Muscle layer of colon (tissue), 2 donors: ENCODE data around the gene IFNA8.

ENCODE experiments used
- H3K27ac ChIP-seq: one replicate; pipeline ENCODE4 v1.7.0; 2013; ENCODE audit warnings: low read depth, mild to moderate bottlenecking, low read length, moderate library complexity
- H3K27me3 ChIP-seq, 2 donors: one replicate each; pipeline ENCODE4 v1.7.0; 2013; ENCODE audit warnings: low read length in 2 of 2, mild to moderate bottlenecking in 2 of 2; ENCODE audit not compliant: insufficient read depth in 2 of 2, control insufficient read depth in 1 of 2
- H3K36me3 ChIP-seq: one replicate; pipeline ENCODE4 v1.7.0; 2013; ENCODE audit warnings: mild to moderate bottlenecking, low read length; ENCODE audit not compliant: insufficient read depth
- H3K4me1 ChIP-seq: one replicate; pipeline ENCODE4 v1.7.0; 2013; ENCODE audit warnings: mild to moderate bottlenecking, low read length; ENCODE audit not compliant: insufficient read depth
- H3K4me3 ChIP-seq, 2 donors: one replicate each; pipeline ENCODE4 v1.7.0; 2013; ENCODE audit warnings: low read length in 2 of 2, low read depth in 1 of 2, mild to moderate bottlenecking in 1 of 2, moderate library complexity in 1 of 2
- H3K9ac ChIP-seq: one replicate; pipeline ENCODE4 v1.7.0; 2013; ENCODE audit warnings: low read length
- H3K9me3 ChIP-seq: one replicate; pipeline ENCODE4 v1.7.0; 2013; ENCODE audit warnings: mild to moderate bottlenecking, low read length
- donor health status: abdominal sarcoma.
- donor health status: Adenocarcinoma of cecum.

The IFNA8 gene

DNA sequence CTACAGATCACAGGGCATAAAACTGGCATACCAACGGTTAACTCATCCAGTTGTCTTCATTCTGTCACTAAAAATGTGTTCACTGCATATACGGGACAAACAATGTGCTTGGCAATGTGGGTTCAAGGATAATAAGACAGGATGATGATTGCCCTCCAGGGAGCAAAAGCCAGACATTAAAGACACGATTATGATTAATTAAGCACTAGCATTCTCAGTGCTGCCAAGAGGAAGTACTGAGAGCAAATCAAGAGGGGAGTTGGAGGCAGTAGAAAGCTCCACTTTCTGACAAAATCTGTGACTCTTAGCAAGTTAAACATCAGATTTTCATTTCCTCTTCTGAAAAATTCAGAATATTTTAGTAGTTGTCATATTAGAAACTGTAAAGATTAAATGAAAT, 9.0 kb upstream of the IFNA8 start:
- no peaks in the 10 kb centered on the region for H3K9me3 ChIP-seq
- no peak overlapping the region for H3K9ac ChIP-seq
- H3K4me3 ChIP-seq, result no peak overlapping the region
- no peak overlapping the region for H3K27ac ChIP-seq
- H3K27me3 ChIP-seq, result peaks cover 4 to 14% of the 10 kb centered on the region in 2 donors
- no peaks in the 10 kb centered on the region for H3K36me3 ChIP-seq
- H3K4me1 ChIP-seq, result peaks cover 6% of the 10 kb centered on the region

DNA sequence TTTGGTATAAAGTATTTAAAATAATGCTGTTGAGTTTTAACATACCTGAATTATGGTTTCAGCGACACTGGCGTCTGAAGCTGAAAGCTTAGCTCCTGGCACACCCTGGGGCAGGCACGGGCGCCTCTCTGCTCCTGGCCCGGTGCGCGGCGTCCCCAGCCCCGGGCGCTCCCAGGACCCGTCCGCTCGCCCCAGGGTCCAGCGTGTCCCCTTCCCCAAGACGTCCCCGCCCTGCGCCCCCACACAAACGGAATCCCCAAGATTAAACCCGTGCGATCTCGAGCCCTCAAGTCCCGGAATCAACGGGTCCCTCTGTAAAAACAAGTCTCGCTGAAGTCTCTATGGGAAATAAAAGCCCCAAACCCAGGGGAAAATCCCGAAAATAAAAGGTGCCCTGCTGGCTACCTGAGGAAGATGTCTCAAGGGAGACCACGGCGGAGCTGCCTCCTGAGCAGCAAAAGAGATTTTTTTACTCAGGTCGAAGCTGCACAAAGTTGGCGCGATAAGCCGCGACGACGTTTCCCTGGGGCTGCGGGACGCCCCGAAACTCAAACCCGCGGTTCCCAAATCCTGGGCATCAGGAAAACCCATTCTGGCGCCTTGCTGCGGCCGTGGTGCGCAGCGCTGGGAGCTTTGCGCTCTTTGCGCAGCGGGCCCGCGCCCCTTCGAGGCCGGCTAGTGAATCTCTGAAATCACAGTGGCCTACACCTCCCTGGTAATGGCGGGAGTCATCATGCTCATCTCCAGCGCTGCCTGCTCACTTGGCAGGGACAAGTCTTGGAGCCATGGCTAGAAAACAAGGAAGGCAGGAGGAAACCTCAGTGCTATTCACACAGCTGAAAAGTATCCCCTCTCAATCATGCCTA, 6.3 kb upstream of the IFNA8 start:
- Histone ChIP-seq H3K4me1 (peaks cover 6% of the 10 kb centered on the region), H3K36me3 (no peaks in the 10 kb centered on the region), H3K4me3 (peak overlapping the region; percentile 50 to 54), H3K9ac (no peak overlapping the region), H3K27me3 (peaks cover 0 to 14% of the 10 kb centered on the region in 2 donors), H3K27ac (no peak overlapping the region), H3K9me3 (no peaks in the 10 kb centered on the region)

DNA sequence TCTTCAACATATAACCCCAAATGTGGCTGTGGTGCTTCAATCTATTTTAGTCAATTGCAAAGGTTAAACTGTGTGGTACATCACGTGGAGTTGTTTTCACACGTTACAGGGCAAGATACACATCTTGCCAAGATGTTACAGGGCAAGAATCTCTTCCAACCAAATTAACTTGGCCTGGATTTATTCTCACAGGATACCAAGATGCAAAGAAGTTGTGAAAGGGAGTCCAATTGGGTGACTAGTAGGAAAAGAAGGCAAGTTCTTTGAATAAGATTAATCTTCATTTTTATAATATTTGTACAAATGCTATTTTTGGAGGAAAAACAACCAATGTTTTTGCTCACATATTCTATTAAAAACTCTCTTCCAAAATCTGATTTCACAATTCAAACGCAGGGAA, 4.8 kb upstream of the IFNA8 start:
- no peaks in the 10 kb centered on the region for H3K9me3 ChIP-seq
- no peak overlapping the region for H3K4me3 ChIP-seq
- H3K9ac ChIP-seq, result no peak overlapping the region
- peaks cover 6% of the 10 kb centered on the region for H3K4me1 ChIP-seq
- H3K27ac ChIP-seq, result no peak overlapping the region
- peaks cover 0 to 14% of the 10 kb centered on the region in 2 donors for H3K27me3 ChIP-seq
- no peaks in the 10 kb centered on the region for H3K36me3 ChIP-seq

DNA sequence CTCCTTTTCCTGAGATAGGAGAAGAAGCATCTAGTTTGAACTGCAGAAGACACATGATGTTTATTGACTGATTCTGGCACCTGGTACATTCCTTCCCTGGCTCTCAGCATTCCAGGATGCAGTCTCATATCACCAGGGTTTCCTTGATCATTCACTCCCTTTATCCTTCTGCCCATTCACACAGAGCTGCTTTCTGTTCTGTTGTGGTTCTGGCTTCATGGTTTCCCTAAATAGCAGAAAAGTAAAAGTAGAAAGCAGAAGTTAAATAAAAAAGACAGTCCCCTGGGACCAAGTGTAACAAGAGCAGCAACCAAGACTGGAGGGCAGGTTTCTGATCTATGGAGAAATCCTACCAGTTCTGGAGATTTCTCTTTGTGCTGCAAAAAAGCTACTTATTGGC, 3.2 kb downstream of the IFNA8 start:
- Histone ChIP-seq H3K9ac (no peak overlapping the region), H3K36me3 (no peaks in the 10 kb centered on the region), H3K27ac (no peak overlapping the region), H3K9me3 (no peaks in the 10 kb centered on the region), H3K4me3 (no peak overlapping the region), H3K27me3 (no peaks in the 10 kb centered on the region), H3K4me1 (no peaks in the 10 kb centered on the region)

DNA sequence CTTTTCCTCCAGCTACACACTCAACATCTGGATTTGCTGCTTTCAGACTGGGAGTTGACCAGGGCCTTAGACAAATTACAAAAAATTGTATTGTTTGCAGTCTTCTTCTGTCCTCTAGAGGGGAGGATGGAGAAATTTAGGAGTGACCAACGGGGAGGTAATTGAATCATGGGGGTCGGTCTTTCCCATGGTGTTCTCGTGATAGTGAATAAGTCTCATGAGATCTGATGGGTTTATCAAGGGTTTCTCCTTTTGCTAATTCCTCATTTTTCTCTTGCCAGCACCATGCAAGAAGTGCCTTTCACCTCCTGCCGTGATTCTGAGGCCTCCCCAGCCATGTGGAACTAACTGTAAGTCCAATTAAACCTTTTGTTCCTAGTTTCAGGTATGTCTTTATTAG, 4.2 kb downstream of the IFNA8 start:
- no peak overlapping the region for H3K27ac ChIP-seq
- H3K9me3 ChIP-seq, result no peaks in the 10 kb centered on the region
- H3K4me3 ChIP-seq, result no peak overlapping the region
- no peaks in the 10 kb centered on the region for H3K27me3 ChIP-seq
- H3K4me1 ChIP-seq, result no peaks in the 10 kb centered on the region
- H3K9ac ChIP-seq, result no peak overlapping the region
- H3K36me3 ChIP-seq, result no peaks in the 10 kb centered on the region

DNA sequence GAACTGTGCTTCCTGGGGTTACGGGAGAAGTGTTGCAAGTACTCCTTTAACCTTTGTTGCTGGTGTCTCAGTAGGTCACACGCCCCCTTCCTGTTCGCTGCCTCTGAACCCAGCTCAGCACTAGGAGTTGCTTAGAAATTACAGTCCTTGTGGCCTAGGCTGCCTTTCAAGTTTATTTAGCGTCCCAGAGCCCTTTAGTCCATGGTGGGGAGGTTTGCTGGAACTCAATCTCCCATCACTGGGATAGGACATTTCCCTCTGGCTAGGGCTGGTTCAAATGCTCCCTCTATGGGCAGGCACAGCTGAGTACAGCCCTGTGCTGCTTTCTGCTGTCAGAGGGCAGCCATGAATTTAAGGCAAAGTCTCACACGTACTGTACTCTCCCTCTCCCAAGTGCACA, 4.7 kb downstream of the IFNA8 start:
- Histone ChIP-seq H3K9ac (no peak overlapping the region), H3K36me3 (no peaks in the 10 kb centered on the region), H3K27me3 (no peaks in the 10 kb centered on the region), H3K27ac (no peak overlapping the region), H3K4me3 (no peak overlapping the region), H3K9me3 (no peaks in the 10 kb centered on the region), H3K4me1 (no peaks in the 10 kb centered on the region)

DNA sequence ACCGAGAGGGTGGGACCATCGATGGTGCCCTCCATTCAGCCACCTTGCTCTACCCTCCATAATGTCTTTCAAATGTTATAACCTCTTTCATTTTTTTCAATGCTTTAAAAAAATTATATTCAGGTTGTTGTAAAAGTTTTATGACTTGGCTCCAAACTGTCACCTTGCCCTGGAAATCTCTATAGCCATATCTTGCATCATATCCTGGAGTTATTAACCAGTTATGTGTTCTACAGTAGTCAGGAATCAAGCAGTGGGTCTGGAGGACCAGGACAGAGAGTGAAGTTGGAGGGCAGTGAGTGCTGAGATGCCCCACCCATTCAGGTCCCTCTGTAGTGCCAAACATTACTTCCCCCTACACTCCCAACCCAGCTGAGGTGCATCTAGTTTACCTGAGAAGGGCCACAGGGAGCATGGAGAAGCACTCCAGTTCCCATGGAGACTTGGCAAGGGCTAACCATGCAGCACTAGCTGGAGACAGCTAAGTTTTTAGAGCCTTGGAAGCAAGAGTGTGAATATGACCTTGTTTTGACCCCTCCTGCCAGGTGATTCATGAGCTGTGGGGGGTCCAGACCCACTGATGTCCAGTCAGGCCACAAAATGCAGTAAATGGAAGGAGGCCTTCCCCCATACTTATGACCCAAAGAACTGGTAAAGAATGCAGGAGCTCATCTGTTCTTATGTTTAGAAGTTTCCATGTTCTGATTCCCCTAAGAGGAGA, 5.5 kb downstream of the IFNA8 start:
- no peak overlapping the region for H3K4me3 ChIP-seq
- no peaks in the 10 kb centered on the region for H3K36me3 ChIP-seq
- no peaks in the 10 kb centered on the region for H3K9me3 ChIP-seq

DNA sequence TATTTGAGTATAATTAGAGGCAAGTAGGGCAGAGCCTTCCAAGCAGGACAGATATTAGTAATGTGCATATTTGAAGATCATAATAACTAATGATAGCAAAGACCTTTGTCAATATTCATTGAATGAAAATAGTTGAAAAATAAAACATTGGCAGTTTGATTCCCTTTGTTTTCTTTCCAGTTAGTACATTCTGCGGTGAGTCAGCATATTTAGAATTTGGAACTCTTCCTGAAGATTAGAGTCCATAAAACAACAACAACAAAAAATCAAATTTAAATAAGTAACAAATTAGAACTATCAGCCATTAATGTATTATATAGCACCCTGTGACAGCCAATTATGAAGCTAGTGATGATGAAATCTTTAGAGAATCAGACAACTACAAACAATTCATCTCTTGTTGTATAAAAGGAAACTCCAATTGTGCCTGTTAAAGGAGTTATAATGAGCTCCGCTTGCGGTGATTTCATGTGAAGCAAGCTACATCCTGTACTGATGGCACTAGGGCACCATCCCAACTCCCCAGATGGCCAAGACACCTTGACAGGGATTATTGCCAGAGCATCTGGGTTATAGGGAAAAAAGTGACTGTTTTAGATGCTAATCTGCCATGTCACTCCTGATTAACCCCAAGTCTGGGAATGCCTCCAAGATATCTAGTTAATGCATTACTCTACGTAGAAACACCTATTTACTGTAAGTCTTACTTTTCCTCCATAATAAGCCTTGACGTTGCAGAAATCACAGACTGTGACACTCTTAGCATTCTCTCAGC, 6.8 kb downstream of the IFNA8 start:
- no peak overlapping the region for H3K27ac ChIP-seq

More for the DNA sequence above, 5.5 kb downstream of the IFNA8 start:
- H3K9ac ChIP-seq, result no peak overlapping the region
- no peaks in the 10 kb centered on the region for H3K27me3 ChIP-seq
- no peaks in the 10 kb centered on the region for H3K4me1 ChIP-seq
- H3K27ac ChIP-seq, result no peak overlapping the region

DNA sequence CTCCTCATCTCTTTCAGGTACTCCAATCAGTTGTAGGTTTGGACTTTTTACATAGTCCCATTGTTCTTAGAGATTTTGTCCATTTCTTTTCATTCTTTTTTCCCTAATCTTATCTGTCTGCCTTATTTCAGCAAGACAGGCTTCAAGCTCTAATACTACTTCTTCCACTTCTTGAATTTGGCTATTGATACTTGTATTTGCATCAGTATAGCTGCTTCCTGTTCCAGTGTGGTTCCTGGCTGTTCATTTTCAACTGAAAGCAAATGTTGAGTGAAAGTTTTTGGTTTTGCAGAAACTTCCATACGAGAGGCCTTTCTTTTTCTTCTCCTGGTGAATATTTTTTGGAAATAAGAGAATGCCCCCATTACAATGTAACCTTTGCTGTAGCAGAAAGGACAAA, 19.3 kb downstream of the IFNA8 start:
- H3K9ac ChIP-seq, result no peak overlapping the region
- H3K27me3 ChIP-seq, result no peaks in the 10 kb centered on the region
- no peak overlapping the region for H3K27ac ChIP-seq
- no peaks in the 10 kb centered on the region for H3K36me3 ChIP-seq
- no peak overlapping the region for H3K4me3 ChIP-seq
- H3K4me1 ChIP-seq, result no peaks in the 10 kb centered on the region
- no peaks in the 10 kb centered on the region for H3K9me3 ChIP-seq

More for the DNA sequence above, 6.8 kb downstream of the IFNA8 start:
- no peaks in the 10 kb centered on the region for H3K4me1 ChIP-seq
- no peak overlapping the region for H3K9ac ChIP-seq
- no peaks in the 10 kb centered on the region for H3K36me3 ChIP-seq
- H3K4me3 ChIP-seq, result no peak overlapping the region
- no peaks in the 10 kb centered on the region for H3K9me3 ChIP-seq
- H3K27me3 ChIP-seq, result no peaks in the 10 kb centered on the region

DNA sequence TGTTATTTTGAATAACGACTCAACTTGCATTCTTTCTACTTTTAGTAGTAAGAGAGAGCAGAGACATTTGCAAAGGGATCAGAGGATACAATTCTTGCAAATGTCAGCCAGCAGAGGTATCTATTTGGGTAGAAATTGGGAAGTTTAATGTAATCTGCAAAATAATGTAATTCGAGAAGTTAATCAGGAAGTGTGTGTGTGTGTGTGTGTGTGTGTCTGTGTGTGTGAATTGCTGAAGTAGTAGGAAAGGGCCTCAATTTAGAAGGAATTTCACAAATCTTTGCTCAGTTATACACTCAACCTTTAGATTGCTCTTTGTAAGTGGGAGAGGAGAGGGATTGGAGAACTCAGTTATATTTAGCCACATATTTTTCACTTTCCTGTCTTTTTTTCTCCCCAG, 20.3 kb downstream of the IFNA8 start:
- Histone ChIP-seq H3K27ac (no peak overlapping the region), H3K4me1 (no peaks in the 10 kb centered on the region)

DNA sequence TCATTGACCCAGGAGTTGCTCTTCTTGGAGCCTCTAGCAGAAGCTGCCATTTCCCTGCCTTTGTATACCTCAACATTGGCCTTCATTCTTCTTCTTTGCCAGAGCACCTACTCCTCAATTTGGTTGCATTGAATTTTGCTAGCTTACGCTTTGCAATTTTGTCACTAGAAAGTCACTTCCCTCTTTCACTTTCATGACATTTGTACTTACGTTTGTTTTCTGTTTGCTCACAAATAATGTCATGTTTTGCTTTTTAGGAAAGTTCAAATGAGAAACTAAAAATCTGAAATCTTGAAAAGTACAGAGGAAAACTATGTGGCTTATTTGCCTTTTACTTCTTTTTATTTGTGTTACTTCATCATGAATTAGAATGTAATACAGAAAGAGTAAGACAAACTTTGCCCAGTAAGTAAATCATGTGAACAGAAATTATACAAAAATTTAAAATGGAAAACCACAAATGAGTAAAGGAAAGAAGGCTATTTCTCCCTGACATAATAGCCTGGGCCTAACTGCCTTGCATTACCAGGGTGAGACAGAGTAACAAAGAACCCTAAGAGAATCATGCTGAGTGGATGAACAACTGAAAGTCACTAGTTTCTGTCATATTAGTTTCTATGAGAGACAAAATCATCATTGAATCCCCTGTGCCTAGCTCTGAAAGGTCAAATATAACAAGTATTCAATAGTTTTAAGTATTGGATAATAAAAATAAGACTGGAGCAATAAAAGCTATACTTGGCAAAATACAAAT, 23.9 kb downstream of the IFNA8 start:
- Histone ChIP-seq H3K27ac (no peak overlapping the region), H3K9ac (no peak overlapping the region), H3K36me3 (no peaks in the 10 kb centered on the region), H3K27me3 (no peaks in the 10 kb centered on the region), H3K4me1 (no peaks in the 10 kb centered on the region), H3K9me3 (no peaks in the 10 kb centered on the region), H3K4me3 (no peak overlapping the region)

More for the DNA sequence above, 20.3 kb downstream of the IFNA8 start:
- Histone ChIP-seq H3K36me3 (no peaks in the 10 kb centered on the region), H3K4me3 (no peak overlapping the region), H3K9ac (no peak overlapping the region), H3K27me3 (no peaks in the 10 kb centered on the region), H3K9me3 (no peaks in the 10 kb centered on the region)
